ENCODE results near the gene HUS1. TPM values are rescaled to one million over a fixed set of nuclear protein-coding genes. Genes with fewer than 3 reads are reported as not detected.

HUS1 gene
- total RNA-seq, 1 donor from 2014 or later: 13.4 TPM

GRCh38 chr7:47962262-47962661, 17.2 kb downstream of the HUS1 start:
- no peak for TF ChIP-seq CTCF (IDR thresholded peaks at IDR 0.05; ENCODE audit: insufficient read depth, low read length, poor library complexity, severe bottlenecking)
- no peak for DNase-seq (ENCODE audit: low read depth)
- no peaks in the 10 kb centered on the region for H3K27me3 ChIP-seq (ENCODE audit: control insufficient read depth, insufficient read depth, low read length)
- H3K4me3 ChIP-seq (ENCODE audit: low read depth, low read length): no peak overlapping the region
- peaks cover 5% of the 10 kb centered on the region for H3K36me3 ChIP-seq (ENCODE audit: control insufficient read depth, insufficient read depth, low read length)

DNA sequence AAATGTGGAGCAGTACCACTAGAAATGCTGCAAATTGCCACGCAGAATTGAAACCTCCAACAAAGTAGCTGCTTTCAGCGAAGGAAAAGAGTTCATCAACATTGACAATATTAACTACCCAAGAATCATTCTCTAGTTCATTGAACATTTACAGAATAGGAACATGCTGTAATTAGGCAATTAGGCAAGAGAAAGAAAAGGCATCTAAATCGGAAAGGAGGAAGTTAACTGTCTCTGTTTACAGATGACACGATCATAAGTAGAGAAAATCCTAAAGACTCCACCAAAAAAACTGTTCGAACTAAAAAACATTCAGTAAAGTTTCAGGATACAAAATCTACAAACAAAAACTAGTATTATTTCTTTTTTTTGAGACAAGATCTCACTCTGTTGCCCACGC, 22.3 kb downstream of the HUS1 start:
- H3K4me3 ChIP-seq (ENCODE audit: low read depth, low read length): no peak overlapping the region
- H3K27me3 ChIP-seq (ENCODE audit: control insufficient read depth, insufficient read depth, low read length): no peaks in the 10 kb centered on the region
- no peak for TF ChIP-seq CTCF (IDR thresholded peaks at IDR 0.05; ENCODE audit: insufficient read depth, low read length, poor library complexity, severe bottlenecking)
- no peaks in the 10 kb centered on the region for H3K36me3 ChIP-seq (ENCODE audit: control insufficient read depth, insufficient read depth, low read length)
- no peak for DNase-seq (ENCODE audit: low read depth)

DNA sequence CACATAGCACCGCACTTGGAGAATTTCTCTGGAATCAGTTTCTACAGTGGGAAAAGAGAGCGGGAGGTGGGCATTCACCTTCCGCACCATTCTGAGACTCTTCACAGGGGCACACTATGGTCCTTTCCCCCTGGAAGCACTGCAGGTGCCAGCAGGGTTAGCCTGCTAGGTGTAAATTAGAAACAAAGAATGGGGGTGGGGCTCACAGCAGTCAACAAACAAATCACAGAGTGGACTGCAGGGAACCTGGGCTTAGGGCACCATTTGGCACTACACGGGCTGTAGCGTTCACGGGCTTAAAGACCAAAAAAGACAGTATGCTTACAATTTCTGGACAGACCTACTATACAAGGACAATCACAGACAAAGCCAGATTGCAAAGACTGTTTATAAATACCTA, 23.2 kb downstream of the HUS1 start:
- Histone ChIP-seq H3K27me3 (ENCODE audit: control insufficient read depth, insufficient read depth, low read length) (no peaks in the 10 kb centered on the region), H3K36me3 (ENCODE audit: control insufficient read depth, insufficient read depth, low read length) (no peaks in the 10 kb centered on the region), H3K4me3 (ENCODE audit: low read depth, low read length) (no peak overlapping the region)
- no peak for TF ChIP-seq CTCF (IDR thresholded peaks at IDR 0.05; ENCODE audit: insufficient read depth, low read length, poor library complexity, severe bottlenecking)
- no peak for DNase-seq (ENCODE audit: low read depth)

GRCh38 chr7:47954231-47954911, 25.0 kb downstream of the HUS1 start:
- no peak for TF ChIP-seq CTCF (IDR thresholded peaks at IDR 0.05; ENCODE audit: insufficient read depth, low read length, poor library complexity, severe bottlenecking)
- H3K4me3 ChIP-seq (ENCODE audit: low read depth, low read length): no peak overlapping the region
- DNase-seq (ENCODE audit: low read depth): no peak
- no peaks in the 10 kb centered on the region for H3K36me3 ChIP-seq (ENCODE audit: control insufficient read depth, insufficient read depth, low read length)
- H3K27me3 ChIP-seq (ENCODE audit: control insufficient read depth, insufficient read depth, low read length): no peaks in the 10 kb centered on the region

- H3K36me3 ChIP-seq (ENCODE audit: control insufficient read depth, insufficient read depth, low read length): no peaks in the 10 kb centered on the region
- no peak for DNase-seq (ENCODE audit: low read depth)
- H3K4me3 ChIP-seq (ENCODE audit: low read depth, low read length): no peak overlapping the region
- no peak for TF ChIP-seq CTCF (IDR thresholded peaks at IDR 0.05; ENCODE audit: insufficient read depth, low read length, poor library complexity, severe bottlenecking)
- no peaks in the 10 kb centered on the region for H3K27me3 ChIP-seq (ENCODE audit: control insufficient read depth, insufficient read depth, low read length)
These were observed 25.6 kb downstream of the HUS1 start for GRCh38 chr7:47953822-47954221.

- Histone ChIP-seq H3K4me3 (ENCODE audit: low read depth, low read length) (no peak overlapping the region), H3K27me3 (ENCODE audit: control insufficient read depth, insufficient read depth, low read length) (no peaks in the 10 kb centered on the region), H3K36me3 (ENCODE audit: control insufficient read depth, insufficient read depth, low read length) (no peaks in the 10 kb centered on the region)
- no peak for TF ChIP-seq CTCF (IDR thresholded peaks at IDR 0.05; ENCODE audit: insufficient read depth, low read length, poor library complexity, severe bottlenecking)
- DNase-seq (ENCODE audit: low read depth): no peak
These were observed 27.2 kb downstream of the HUS1 start for GRCh38 chr7:47952224-47952623.
